Measurements from ENCODE around the gene CDT1. TPM values are rescaled to one million over a fixed set of nuclear protein-coding genes. Genes with fewer than 3 reads are reported as not detected.
A peak's percentile ranks its signal among the peaks of the same experiment; 100 is the strongest.

Gene CDT1
- total RNA-seq, 1 experiment from 2014 or later, result 74.1 TPM

DNA sequence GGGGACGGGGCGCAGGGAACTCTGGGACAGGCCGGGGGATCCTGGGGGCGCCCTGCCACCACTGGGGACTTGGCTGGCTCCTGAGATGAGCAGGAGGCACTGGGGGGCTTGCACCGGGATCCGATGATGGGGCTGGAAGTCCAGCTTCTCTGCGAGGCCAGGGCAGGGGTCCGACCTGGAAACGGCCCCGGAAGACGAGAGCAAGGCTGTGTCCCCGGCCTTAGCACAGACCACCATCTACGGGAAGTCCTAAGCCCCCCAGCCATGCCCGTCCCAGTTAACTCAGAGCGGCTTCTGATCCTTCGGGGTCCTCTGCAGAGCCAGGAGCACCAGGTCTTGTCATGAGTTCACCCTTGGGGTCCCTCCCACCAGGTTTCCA is 573 bp downstream of the CDT1 start:
- TF ChIP-seq, protein P1, sequence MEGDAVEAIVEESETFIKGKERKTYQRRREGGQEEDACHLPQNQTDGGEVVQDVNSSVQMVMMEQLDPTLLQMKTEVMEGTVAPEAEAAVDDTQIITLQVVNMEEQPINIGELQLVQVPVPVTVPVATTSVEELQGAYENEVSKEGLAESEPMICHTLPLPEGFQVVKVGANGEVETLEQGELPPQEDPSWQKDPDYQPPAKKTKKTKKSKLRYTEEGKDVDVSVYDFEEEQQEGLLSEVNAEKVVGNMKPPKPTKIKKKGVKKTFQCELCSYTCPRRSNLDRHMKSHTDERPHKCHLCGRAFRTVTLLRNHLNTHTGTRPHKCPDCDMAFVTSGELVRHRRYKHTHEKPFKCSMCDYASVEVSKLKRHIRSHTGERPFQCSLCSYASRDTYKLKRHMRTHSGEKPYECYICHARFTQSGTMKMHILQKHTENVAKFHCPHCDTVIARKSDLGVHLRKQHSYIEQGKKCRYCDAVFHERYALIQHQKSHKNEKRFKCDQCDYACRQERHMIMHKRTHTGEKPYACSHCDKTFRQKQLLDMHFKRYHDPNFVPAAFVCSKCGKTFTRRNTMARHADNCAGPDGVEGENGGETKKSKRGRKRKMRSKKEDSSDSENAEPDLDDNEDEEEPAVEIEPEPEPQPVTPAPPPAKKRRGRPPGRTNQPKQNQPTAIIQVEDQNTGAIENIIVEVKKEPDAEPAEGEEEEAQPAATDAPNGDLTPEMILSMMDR (conservative IDR thresholded peaks at IDR 0.05), result no peak
- Histone ChIP-seq H4K91ac (ENCODE audit: insufficient read length, low read depth, low read length) (no peak overlapping the region), H3K79me1 (ENCODE audit: insufficient read depth, low read depth, low read length, poor library complexity, severe bottlenecking) (peaks cover 6% of the 10 kb centered on the region), H3K27me3 (ENCODE audit: insufficient read depth, low read length) (no peaks in the 10 kb centered on the region), H3K23ac (ENCODE audit: insufficient read length, low read depth, low read length) (no peak overlapping the region), H3K14ac (ENCODE audit: insufficient read depth, low read length) (peak overlapping the region; percentile 74), H2BK12ac (ENCODE audit: insufficient read length, low read depth, low read length) (no peak overlapping the region), H3K4me2 (ENCODE audit: insufficient read depth, insufficient read length, low read length) (peak overlapping the region; percentile 81), H3T11ph (ENCODE audit: low read length) (no peak overlapping the region), H2AK5ac (ENCODE audit: insufficient read length, low read length) (no peak overlapping the region), H3K4me1 (ENCODE audit: insufficient read depth, low read length) (no peaks in the 10 kb centered on the region), H4K5ac (ENCODE audit: insufficient read length, low read depth, low read length) (no peak overlapping the region), H3K27ac (ENCODE audit: insufficient read length, low read depth, low read length) (no peak overlapping the region), H3K4ac (ENCODE audit: low read depth, low read length) (no peak overlapping the region), H4K8ac (replicated peaks; ENCODE audit: insufficient read length, low read depth, low read length) (no peak overlapping the region), H2AFZ (ENCODE audit: low read length) (no peak overlapping the region), H3K9ac (ENCODE audit: extremely low read depth, insufficient read length, low read length) (peak overlapping the region; percentile 83), H4K20me1 (ENCODE audit: control insufficient read depth, insufficient read depth, insufficient read length) (no peaks in the 10 kb centered on the region), H3K56ac (ENCODE audit: insufficient read length, low read depth, low read length) (no peak overlapping the region), H3K79me2 (ENCODE audit: insufficient read depth, low read length) (peaks cover 3% of the 10 kb centered on the region; the same call in 1 of the 2 replicates), H2BK15ac (ENCODE audit: low read depth, low read length) (no peak overlapping the region), H3K23me2 (ENCODE audit: insufficient read length, low read depth, low read length, poor library complexity, severe bottlenecking) (peaks cover 12% of the 10 kb centered on the region), H2BK20ac (ENCODE audit: low read depth, low read length, poor library complexity, severe bottlenecking) (no peak overlapping the region), H3K9me3 (ENCODE audit: control insufficient read depth, low read depth, low read length) (no peaks in the 10 kb centered on the region), H2BK5ac (ENCODE audit: insufficient read length, low read length) (no peak overlapping the region), H2BK120ac (ENCODE audit: low read depth, low read length, poor library complexity, severe bottlenecking) (no peak overlapping the region), H3K18ac (ENCODE audit: insufficient read length, low read depth, low read length) (peak overlapping the region; percentile 40)
- no CpG with 5 or more reads among the region's 16 CpGs for WGBS (ENCODE audit: extremely low coverage, insufficient read length, low lambda C conversion rate)
- no peaks in the 10 kb centered on the region; the same call in 1 of the 2 replicates for H3K27me3 Mint-ChIP-seq (ENCODE audit: low read depth)
- peak overlapping the region; percentile 82 to 86 for H3K4me3 Mint-ChIP-seq
- DNase-seq, result no peak
- H3K4me1 Mint-ChIP-seq, result peaks cover 0 to 3% of the 10 kb centered on the region in 2 experiments; a peak in 1 of 4 replicates
- peak overlapping the region in 2 of 3 experiments; percentile 73 to 92; a peak in 3 of 7 replicates for H3K27ac Mint-ChIP-seq
- H3K36me3 Mint-ChIP-seq (ENCODE audit: insufficient read depth in 1 of 3, low read depth in 3 of 3), result peaks cover 14 to 47% (median 41%) of the 10 kb centered on the region in 3 experiments
- no peaks in the 10 kb centered on the region for H3K9me3 Mint-ChIP-seq

All from H9 (cell line).